ENCODE data around the gene SMG6.

SMG6 gene

DNA sequence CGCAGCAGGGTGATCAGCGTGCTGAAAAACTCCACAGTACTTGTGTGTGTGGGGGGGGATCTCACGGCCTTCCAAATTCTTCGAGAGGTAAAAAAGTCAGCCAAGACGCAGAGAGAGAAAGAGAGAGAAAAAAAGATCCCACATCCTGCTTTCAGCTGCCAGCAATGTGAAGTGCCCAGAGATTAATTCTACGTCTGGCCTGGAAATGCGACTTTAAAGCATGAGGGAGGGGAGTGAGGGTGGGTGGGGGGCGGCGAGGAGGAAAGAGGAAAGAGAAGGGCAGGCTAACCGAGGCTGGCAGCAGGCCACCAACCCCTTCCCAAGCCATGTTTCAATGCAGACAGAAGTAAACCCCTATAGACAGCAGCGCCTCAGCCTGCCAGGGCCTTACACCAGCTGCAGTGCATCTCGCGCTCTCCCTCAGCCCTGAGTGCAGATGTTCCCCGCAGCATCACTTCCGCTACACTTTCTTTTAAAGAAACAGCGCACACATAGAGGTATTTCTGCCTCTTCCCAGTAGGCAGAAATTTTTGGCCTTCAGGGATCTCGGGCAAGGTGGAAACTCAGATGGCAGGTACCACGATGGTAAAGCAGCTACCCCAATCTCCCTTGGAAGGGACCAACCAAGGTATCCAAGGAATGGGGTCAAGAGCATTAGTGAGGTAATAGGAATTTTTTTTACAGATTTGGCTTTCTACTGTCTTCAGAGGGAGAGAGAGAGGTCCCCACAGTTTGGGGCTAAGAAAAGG is 87.8 kb downstream of the SMG6 start:
- TF ChIP-seq, protein P1, sequence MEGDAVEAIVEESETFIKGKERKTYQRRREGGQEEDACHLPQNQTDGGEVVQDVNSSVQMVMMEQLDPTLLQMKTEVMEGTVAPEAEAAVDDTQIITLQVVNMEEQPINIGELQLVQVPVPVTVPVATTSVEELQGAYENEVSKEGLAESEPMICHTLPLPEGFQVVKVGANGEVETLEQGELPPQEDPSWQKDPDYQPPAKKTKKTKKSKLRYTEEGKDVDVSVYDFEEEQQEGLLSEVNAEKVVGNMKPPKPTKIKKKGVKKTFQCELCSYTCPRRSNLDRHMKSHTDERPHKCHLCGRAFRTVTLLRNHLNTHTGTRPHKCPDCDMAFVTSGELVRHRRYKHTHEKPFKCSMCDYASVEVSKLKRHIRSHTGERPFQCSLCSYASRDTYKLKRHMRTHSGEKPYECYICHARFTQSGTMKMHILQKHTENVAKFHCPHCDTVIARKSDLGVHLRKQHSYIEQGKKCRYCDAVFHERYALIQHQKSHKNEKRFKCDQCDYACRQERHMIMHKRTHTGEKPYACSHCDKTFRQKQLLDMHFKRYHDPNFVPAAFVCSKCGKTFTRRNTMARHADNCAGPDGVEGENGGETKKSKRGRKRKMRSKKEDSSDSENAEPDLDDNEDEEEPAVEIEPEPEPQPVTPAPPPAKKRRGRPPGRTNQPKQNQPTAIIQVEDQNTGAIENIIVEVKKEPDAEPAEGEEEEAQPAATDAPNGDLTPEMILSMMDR (IDR thresholded peaks at IDR 0.05; ENCODE audit: borderline replicate concordance, control extremely low read depth, extremely low read depth, insufficient read depth, missing control alignments), result no peak
- DNase-seq (ENCODE audit: low spot score), result peak; percentile 83
- in situ Hi-C loops (cut with MboI; ENCODE audit: low sequenced_read_pairs, unreplicated experiment), result no loop called here

DNA sequence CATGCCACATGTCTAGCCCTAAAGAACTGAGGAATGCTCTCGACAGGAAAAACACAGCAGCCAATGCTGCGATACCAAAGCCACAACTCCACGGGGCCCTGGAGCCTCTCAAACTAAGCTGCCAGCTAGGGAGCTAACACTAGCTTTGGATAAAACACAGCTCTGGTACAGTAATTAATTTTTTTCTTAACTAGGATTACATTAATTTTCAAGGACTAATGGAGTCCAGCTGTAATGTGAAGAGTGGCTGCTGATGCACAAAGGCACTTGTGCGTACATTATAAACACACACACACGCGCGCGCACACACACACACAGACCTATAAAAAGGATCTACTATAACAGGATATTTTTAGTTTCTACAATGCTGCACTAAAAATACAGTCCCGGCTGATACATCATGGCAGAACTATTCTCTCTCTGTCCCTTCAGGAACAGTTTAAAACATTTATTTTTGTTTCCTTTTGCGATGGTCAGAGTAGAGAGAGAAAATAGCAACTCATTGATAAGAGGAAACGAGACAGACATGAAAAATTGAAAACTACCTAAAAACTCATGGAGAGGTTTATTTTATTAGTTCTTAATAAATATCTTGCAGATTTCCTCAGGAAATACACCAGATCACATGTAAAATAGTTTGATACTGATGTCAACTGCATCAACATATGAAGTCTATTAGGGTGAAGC is 88.5 kb downstream of the SMG6 start:
- TF ChIP-seq, protein P1 (IDR thresholded peaks at IDR 0.05; ENCODE audit: borderline replicate concordance, control extremely low read depth, extremely low read depth, insufficient read depth, missing control alignments), result no peak
- in situ Hi-C loops (cut with MboI; ENCODE audit: low sequenced_read_pairs, unreplicated experiment), result no loop called here
- no peak for DNase-seq (ENCODE audit: low spot score)

DNA sequence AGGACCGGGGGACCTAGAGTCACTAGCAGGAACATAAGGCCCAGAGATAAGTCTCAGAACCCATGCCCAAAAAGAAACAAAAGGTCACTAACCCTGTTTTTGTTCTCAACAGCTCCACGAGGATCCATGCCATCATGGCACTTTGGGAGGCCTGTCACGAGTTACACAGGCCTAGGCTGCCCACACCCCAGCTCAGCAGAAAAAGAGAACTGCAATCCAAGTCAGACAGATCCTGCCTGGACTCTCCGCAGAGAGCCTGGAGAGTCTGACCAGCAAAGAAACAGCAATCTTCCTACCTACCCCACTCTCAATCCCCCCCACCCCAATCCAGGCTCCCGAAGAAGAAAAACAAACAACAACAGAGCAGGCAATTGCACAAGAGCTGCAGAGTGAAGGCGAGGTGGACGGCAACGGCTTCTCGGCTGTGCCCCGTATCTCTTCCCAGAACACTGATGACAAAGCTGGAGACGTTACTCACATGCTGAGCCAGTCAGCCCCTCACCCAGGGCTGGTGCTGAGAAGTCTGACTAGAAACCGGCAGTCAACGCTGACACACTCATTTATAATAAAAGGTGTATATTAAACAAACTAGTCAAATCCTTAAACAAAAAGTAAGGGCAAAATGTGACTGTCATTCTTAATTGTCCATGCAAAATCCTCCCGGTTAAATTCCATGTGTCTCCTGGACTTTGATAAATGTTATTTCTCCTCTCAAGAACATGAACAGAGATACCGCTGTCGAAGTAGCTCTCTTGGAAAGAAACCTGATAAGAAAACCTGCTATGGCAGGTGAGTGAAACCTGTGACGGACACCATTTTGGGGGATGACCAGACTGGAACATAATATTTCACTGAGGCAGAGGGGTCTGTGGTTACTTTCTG is 89.3 kb downstream of the SMG6 start:
- TF ChIP-seq, protein P1 (IDR thresholded peaks at IDR 0.05; ENCODE audit: borderline replicate concordance, control extremely low read depth, extremely low read depth, insufficient read depth, missing control alignments), result no peak
- no peak for DNase-seq (ENCODE audit: low spot score)
- in situ Hi-C loops (cut with MboI; ENCODE audit: low sequenced_read_pairs, unreplicated experiment), result no loop called here

DNA sequence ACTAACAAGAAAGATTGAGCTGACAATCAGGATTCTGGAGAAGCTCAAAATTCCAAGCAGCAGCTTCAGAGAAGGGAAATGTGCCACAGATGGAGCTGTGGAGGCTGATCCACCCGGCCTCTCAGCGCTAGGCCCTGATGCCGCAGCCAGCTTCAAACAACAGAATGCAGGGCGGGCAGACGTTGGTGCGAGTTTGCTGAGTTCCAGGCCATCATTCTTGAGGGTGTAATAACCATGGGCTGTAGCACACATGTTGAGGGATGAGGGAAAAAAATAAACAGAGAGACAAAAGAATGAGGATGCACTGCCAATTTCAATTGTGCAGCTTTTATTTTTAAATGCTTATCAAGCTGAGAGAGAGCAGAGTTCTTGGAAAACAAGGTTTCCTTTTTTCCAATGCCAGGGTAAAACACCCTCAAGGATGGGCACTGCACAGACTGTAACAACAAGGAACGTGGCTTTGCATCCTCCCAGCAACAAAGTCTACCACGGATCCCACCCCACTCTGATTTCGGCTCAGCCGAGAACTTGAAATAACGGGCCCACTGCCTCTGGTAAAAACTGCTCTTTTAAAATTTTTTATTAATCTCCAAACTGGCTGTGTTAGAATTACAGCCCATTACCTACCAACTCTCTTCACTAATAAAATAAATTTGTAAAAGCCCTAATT is 90.2 kb downstream of the SMG6 start:
- no peak for DNase-seq (ENCODE audit: low spot score)
- in situ Hi-C loops (cut with MboI; ENCODE audit: low sequenced_read_pairs, unreplicated experiment), result no loop called here
- TF ChIP-seq, protein P1 (IDR thresholded peaks at IDR 0.05; ENCODE audit: borderline replicate concordance, control extremely low read depth, extremely low read depth, insufficient read depth, missing control alignments), result no peak

DNA sequence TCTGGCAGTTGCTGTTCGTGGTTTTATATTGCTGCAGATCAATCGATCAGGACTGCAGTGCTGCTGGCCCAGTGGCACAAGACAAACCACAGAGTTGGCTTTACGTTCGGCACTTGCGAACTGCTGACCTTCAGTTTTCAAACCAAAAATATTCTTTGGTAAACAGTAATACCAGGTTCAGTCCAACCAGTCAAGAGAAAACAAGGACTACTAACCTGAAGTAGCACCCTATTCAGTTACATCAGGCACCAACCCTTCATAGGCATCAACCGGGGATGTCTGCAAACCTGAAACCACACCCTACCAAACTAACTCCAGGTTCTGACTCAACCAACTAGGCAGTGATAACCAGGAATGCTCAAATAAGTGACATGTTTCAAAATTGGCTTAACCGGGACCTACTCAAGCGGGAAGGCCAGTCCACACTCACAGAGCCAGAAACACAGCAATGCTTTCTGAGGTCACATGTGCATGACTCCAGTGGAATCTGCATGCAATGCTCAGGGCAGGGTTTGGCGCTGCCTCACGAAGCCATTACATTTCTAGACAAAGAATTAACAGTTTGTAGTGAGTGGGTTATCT is 91.1 kb downstream of the SMG6 start:
- no peak for DNase-seq (ENCODE audit: low spot score)
- TF ChIP-seq, protein P1 (IDR thresholded peaks at IDR 0.05; ENCODE audit: borderline replicate concordance, control extremely low read depth, extremely low read depth, insufficient read depth, missing control alignments), result no peak
- in situ Hi-C loops (cut with MboI; ENCODE audit: low sequenced_read_pairs, unreplicated experiment), result no loop called here

All from GM13976 (cell line).